Subcutaneous abdominal adipose tissue (tissue), 5 donors: ENCODE results near the gene TREX2.

Experiments
- H3K27ac ChIP-seq: one replicate; pipeline ENCODE4 v1.7.0; 2013; ENCODE audit warnings: low read depth, mild to moderate bottlenecking, inconsistent platforms, low read length, moderate library complexity
- H3K27me3 ChIP-seq, 5 donors: one replicate each; pipeline ENCODE4 v1.7.0; 2013; ENCODE audit warnings: low read length in 5 of 5, inconsistent platforms in 1 of 5; ENCODE audit not compliant: control insufficient read depth in 5 of 5, insufficient read depth in 4 of 5
- H3K36me3 ChIP-seq, 5 donors: one replicate each; pipeline ENCODE4 v1.7.0; 2013; ENCODE audit warnings: low read length in 5 of 5; ENCODE audit not compliant: control insufficient read depth in 5 of 5, insufficient read depth in 5 of 5
- H3K4me1 ChIP-seq, 5 donors: one replicate each; pipeline ENCODE4 v1.7.0; 2013; ENCODE audit warnings: low read length in 5 of 5, mild to moderate bottlenecking in 3 of 5, moderate library complexity in 1 of 5; ENCODE audit not compliant: control insufficient read depth in 5 of 5, insufficient read depth in 5 of 5
- H3K4me3 ChIP-seq, 5 donors: one replicate each; pipeline ENCODE4 v1.7.0; 2013; ENCODE audit warnings: low read length in 5 of 5, low read depth in 1 of 5
- H3K9ac ChIP-seq, 5 donors: one replicate each; pipeline ENCODE4 v1.7.0; 2013; ENCODE audit warnings: low read length in 5 of 5, mild to moderate bottlenecking in 4 of 5, moderate library complexity in 3 of 5
- H3K9me3 ChIP-seq, 5 donors: one replicate each; pipeline ENCODE4 v1.7.0; 2013; ENCODE audit warnings: low read length in 5 of 5; ENCODE audit not compliant: control insufficient read depth in 5 of 5
- donor health status: healthy.
- donor health status: healthy.
- donor health status: healthy.
- donor health status: healthy.
- donor health status: healthy.

The TREX2 gene

DNA sequence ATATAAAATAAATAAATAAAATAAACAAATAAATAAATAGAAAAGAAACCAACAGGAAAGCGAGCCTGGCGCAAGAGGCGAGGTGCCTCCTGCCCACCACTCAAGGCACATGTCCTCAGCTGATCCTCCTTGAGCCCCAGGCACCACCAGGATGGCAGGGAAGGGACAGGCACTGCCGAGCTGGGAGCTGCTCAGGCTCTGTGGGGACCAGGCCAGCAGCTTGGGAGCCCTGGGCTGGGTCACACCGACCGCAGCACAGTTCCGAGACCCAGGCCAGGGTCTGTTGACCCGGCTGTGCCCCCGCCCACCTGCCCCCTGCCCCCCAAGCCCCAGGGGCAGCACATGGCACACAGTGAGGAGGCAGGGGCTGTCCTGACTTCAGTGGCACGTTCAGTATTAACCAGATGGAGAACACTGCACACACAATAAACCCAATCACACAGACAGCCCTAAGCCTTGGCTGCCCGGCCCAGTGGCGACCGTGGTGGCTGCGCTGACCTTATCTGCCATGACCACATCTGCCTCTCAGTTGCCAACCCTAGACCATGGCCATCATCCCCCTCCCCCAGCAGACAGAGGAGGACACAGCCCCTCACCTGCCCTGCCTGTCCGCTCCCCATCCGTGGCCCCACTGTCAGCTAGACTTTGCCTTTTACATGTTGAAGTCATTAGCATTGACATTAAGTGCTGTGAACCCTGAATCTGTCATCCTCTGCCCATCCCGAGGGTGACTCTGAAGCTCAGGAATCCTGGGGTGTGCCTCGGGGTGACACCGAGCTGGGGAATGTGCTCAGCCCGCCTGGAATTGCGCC lies 2.9 kb upstream of the TREX2 start:
- Histone ChIP-seq H3K36me3 (peaks cover 0 to 38% (median 15%) of the 10 kb centered on the region in 5 donors), H3K4me1 (no peaks in the 10 kb centered on the region), H3K27ac (no peak overlapping the region), H3K27me3 (peaks cover 7 to 19% (median 16%) of the 10 kb centered on the region in 5 donors), H3K9ac (no peak overlapping the region), H3K9me3 (no peaks in the 10 kb centered on the region), H3K4me3 (no peak overlapping the region)

DNA sequence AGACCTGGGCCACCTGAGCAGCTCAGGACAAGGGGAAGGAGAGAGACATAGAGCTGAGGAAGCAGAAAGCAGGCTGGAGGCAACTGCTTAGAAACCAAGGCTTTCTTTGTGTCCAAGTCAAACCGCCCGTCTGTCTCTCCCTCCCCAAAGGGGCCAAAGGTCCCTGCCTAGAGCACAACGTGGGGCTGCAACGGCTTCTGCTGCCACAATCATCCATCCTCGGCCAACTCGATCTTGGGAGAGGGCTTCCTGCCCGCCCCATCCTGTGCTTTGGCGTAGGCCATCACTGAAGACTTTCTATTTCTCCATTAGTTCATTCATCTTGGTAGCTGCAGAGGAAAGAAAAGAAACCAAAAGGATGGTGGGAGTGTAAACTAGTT lies 1.7 kb upstream of the TREX2 start:
- H3K4me1 ChIP-seq: no peaks in the 10 kb centered on the region
- H3K9ac ChIP-seq: no peak overlapping the region
- H3K27ac ChIP-seq: no peak overlapping the region
- H3K27me3 ChIP-seq: peaks cover 7 to 26% (median 22%) of the 10 kb centered on the region in 5 donors
- H3K9me3 ChIP-seq: no peaks in the 10 kb centered on the region
- peaks cover 0 to 30% (median 15%) of the 10 kb centered on the region in 5 donors for H3K36me3 ChIP-seq
- no peak overlapping the region for H3K4me3 ChIP-seq

DNA sequence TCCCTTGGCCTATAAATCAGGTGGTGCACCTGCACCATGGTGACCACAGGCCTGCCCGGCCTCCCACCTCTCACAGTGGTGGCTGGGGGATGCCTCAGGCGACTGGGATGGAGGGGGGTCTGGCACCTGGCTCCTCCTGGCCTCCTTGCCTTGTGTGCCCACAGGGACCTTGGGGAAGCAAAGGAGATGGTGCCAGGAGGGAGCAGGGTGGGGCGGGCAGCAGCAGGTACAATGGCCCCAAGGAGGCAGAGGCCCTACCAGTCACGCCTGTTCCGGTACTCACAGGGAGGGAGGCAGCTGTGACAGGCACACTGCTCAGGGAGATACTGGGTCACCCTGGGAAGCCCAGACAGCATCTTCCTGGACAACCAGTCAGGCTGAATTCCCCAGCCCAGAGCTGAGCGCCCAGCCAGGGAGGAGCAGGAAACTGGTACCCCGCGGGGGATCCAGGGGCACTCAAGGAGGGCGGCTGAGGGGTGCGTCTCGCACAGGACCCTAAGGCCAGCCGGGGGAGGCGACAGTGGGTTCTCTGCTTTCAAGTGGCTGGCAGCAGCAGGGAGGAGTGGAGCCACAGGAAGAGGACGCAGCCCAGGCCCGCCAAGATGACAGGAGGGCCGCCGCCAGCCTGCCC lies 1.2 kb upstream of the TREX2 start:
- peaks cover 0 to 30% (median 15%) of the 10 kb centered on the region in 5 donors for H3K36me3 ChIP-seq
- no peak overlapping the region for H3K27ac ChIP-seq
- no peaks in the 10 kb centered on the region for H3K9me3 ChIP-seq
- no peak overlapping the region for H3K4me3 ChIP-seq
- no peaks in the 10 kb centered on the region for H3K4me1 ChIP-seq
- H3K27me3 ChIP-seq: peaks cover 7 to 28% (median 22%) of the 10 kb centered on the region in 5 donors
- H3K9ac ChIP-seq: no peak overlapping the region

- Histone ChIP-seq H3K36me3 (peaks cover 0 to 30% (median 15%) of the 10 kb centered on the region in 5 donors), H3K27me3 (peaks cover 7 to 29% (median 22%) of the 10 kb centered on the region in 5 donors), H3K27ac (no peak overlapping the region), H3K4me1 (no peaks in the 10 kb centered on the region), H3K4me3 (no peak overlapping the region), H3K9ac (no peak overlapping the region), H3K9me3 (no peaks in the 10 kb centered on the region)
These were observed 730 bp upstream of the TREX2 start for GRCh38 chrX:153446636-153446936.

DNA sequence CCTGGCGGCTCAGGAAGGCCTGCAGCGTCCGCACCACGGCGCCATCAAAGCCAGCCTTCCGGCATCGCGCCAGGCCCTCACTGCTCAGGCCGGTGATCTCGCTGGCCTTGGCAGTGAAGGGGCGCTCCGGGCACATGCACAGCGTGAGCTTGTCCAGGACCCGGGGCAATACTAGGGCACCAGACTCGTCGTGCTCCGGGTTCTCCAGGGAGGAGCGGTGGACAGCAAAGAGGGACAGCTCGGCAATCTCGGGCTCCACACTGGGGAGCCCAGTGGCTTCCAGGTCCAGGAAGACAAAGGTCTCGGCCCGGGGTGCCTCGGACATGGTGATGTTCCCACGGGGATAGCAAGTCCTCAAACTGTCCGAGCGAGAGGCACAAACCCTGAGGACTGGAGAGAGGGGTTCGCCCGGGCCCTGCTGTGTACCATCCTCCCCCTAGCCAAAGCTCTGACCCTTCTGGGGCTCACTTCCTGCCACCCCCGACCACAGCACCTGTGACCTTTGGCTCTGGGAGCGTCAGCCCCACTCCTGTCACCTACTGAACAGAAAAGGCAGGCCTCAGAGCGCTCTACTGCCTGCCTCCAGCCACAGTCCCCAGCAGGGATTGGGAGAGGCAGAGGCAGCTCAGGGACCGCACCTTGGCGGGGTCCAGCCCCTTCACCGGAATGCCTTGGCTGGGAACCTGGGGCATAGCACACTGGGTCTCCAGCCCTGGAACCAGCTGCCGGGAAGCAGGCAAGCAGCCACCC lies 575 bp downstream of the TREX2 start:
- H3K4me1 ChIP-seq: no peaks in the 10 kb centered on the region
- H3K36me3 ChIP-seq: peaks cover 0 to 19% (median 15%) of the 10 kb centered on the region in 5 donors
- no peak overlapping the region for H3K27ac ChIP-seq
- H3K9me3 ChIP-seq: peaks cover 0 to 4% (median 2%) of the 10 kb centered on the region in 5 donors
- H3K9ac ChIP-seq: no peak overlapping the region
- no peak overlapping the region for H3K4me3 ChIP-seq
- peaks cover 10 to 32% (median 27%) of the 10 kb centered on the region in 5 donors for H3K27me3 ChIP-seq

GRCh38 chrX:153444333-153445011 lies 1.4 kb downstream of the TREX2 start:
- peaks cover 13 to 39% (median 30%) of the 10 kb centered on the region in 5 donors for H3K27me3 ChIP-seq
- H3K9ac ChIP-seq: no peak overlapping the region
- H3K4me1 ChIP-seq: no peaks in the 10 kb centered on the region
- H3K36me3 ChIP-seq: peaks cover 0 to 13% (median 8%) of the 10 kb centered on the region in 5 donors
- peaks cover 3 to 12% (median 7%) of the 10 kb centered on the region in 5 donors for H3K9me3 ChIP-seq
- no peak overlapping the region for H3K4me3 ChIP-seq
- H3K27ac ChIP-seq: no peak overlapping the region

DNA sequence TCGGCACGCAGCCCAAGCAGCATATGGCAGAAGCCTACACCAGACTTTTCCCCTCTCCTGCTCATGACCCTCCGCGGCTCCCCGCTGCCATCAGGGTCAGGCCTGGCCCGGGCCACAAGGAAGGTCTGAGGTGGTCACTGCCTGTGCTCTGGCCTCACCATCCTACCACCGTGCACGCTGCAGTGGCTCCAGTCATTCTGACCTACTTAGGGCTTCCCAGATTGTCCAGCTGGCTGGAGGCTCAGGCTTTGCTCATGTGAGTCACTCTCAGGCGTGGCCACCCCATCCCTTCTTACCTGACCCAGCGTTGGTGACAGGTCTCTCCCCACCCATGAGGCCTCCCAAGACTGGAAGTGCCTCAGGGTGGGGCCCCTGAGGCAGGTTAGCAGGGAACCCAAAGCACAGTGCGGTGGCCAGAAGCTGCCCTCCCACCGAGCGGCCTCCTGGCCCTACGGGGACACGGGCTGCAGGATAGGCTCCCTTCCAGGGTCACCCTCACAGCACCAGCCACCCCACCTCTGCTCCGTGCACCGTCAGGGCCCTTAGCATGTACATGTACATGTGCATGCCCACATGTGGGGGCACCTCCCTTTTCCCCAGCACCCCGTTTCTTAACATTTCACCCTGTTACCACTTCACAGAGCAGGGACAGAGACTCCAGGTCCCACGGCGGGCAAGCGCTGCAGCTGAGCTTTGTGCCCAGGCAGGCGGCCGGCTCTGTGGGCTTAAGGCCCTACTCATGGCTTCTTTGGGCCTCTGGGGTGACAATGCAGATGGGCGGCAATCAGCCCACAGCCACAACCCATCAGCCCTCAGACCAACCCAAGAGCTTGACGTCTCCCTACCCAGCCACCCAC lies 2.2 kb downstream of the TREX2 start:
- peaks cover 13 to 38% (median 28%) of the 10 kb centered on the region in 5 donors for H3K27me3 ChIP-seq
- peaks cover 0 to 8% (median 5%) of the 10 kb centered on the region in 5 donors for H3K36me3 ChIP-seq
- no peak overlapping the region for H3K9ac ChIP-seq
- H3K4me1 ChIP-seq: no peaks in the 10 kb centered on the region
- H3K4me3 ChIP-seq: no peak overlapping the region
- H3K9me3 ChIP-seq: peaks cover 3 to 14% (median 8%) of the 10 kb centered on the region in 5 donors
- H3K27ac ChIP-seq: no peak overlapping the region

DNA sequence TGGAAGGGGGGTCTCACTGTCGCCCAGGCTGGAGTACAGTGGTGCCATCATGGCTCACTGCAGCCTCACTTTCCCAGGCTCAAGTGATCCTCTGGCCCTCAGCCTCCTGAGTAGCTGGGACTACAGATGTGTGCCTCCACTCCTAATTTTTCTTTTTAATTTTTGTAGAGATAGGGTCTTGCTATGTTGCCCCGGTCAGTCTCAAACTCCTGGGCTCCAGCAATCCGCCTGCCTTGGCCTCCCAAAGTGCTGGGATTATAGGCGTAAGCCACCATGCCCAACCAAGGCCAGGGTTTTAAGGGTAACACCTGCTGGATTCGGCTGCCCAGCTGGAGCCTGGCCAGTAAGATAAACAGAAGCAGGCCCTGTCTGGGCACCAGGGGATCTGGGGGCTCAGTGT lies 3.4 kb downstream of the TREX2 start:
- H3K27ac ChIP-seq: no peak overlapping the region
- no peak overlapping the region for H3K9ac ChIP-seq
- no peak overlapping the region for H3K4me3 ChIP-seq
- H3K27me3 ChIP-seq: peaks cover 13 to 38% (median 28%) of the 10 kb centered on the region in 5 donors
- H3K36me3 ChIP-seq: peaks cover 0 to 6% (median 3%) of the 10 kb centered on the region in 5 donors
- peaks cover 3 to 14% (median 8%) of the 10 kb centered on the region in 5 donors for H3K9me3 ChIP-seq
- H3K4me1 ChIP-seq: peaks cover 0 to 2% (median 0%) of the 10 kb centered on the region in 5 donors

- Histone ChIP-seq H3K4me1 (peaks cover 0 to 2% (median 0%) of the 10 kb centered on the region in 5 donors), H3K9ac (no peak overlapping the region), H3K36me3 (peaks cover 0 to under 1% (median under 1%) of the 10 kb centered on the region in 5 donors), H3K4me3 (no peak overlapping the region), H3K27me3 (peaks cover 13 to 38% (median 27%) of the 10 kb centered on the region in 5 donors), H3K9me3 (peaks cover 3 to 14% (median 8%) of the 10 kb centered on the region in 5 donors), H3K27ac (no peak overlapping the region)
These were observed 3.9 kb downstream of the TREX2 start for GRCh38 chrX:153441981-153442380.
